Measurements from ENCODE around the gene XPA. TPM values are rescaled to one million over a fixed set of nuclear protein-coding genes. Genes with fewer than 3 reads are reported as not detected.
A peak's percentile ranks its signal among the peaks of the same experiment; 100 is the strongest.

XPA gene
- total RNA-seq, 2 donors from 2014 or later: 9.6 to 15.8 TPM

DNA sequence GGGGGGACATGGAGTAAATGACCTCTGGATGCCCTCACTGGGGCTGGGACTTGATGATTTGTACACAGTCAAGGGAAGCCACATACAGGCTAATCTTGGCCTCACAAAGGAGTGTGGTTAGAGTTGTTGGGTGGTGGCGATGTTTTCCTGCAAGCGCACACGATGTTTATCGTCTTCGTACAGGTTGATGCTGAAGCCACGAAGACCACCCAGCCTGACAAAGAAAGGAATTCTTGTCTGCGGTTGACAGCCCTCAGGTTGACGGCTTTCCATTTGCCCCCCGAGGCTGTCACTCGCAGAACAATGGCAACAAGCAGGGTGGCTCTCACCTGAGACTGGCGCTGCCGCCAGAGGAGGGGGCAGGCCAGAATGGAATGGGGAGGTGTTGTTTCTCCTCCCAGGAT is 14.1 kb upstream of the XPA start:
- WGBS, 2 donors: 33 to 50% methylated on average over 1 to 12 of the region's 12 CpGs
- DNase-seq: no peak

DNA sequence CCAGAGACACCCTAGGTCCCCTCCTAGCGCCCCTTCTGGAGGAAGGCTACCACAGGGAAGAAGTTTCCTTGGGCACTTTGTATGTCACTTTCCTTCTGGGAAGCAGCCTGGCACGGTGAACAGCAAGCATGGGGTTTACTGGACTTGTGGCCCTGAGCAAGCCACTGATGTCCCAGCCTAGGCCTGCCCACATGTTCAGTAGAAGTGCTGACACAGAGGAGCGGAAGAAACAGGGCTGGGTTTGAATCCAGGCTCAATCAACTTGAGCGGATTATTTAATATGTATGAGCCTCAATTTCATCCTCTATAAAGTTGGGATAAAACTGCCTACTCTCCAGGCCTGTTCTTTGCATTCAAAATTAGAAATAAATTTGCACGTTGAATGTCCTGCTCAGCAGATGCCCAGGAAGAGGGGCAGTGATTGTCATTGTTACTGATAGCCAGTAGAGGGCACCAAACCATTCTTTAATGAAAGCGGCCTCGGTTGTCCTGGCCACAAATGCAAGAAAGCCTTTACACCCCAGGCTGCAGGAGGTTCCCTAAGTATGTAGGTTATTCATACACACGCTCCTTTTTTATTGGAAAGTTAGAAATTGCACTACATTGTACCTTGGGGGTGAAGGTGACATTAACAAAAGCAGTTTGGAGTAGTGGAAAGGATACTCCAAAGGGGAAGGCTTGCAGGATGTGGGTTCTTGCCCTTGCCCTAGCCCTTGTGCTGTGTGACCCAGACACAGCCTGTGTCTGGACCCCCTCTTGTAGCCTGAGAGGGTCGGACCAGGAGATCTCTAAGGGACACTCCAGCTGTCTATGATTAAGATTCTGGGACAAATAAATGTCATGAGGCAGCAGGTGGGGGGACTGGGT is 13.4 kb upstream of the XPA start:
- WGBS, 2 donors: 23 to 24% methylated on average over 9 of the region's 9 CpGs
- intact Hi-C loops (cut with DNase I): loop anchor here (5.0 kb wide), 1 partner anchor 187 kb away; no protein-coding TSS in a partner anchor
- ATAC-seq: peak; percentile 85
- Histone ChIP-seq H3K36me3 (replicated peaks in 1 of 2; ENCODE audit: insufficient read depth in 1 of 2, low read depth in 2 of 2) (no peaks in the 10 kb centered on the region), H3K9me3 (no peaks in the 10 kb centered on the region), H3K27ac (no peak overlapping the region), H3K4me3 (no peak overlapping the region), H3K27me3 (no peaks in the 10 kb centered on the region), H3K4me1 (no peaks in the 10 kb centered on the region)
- peak; percentile 48 to 63 (median 58) for DNase-seq
- no peak for TF ChIP-seq POLR2A (IDR thresholded peaks at IDR 0.05)
- TF ChIP-seq, protein P1, sequence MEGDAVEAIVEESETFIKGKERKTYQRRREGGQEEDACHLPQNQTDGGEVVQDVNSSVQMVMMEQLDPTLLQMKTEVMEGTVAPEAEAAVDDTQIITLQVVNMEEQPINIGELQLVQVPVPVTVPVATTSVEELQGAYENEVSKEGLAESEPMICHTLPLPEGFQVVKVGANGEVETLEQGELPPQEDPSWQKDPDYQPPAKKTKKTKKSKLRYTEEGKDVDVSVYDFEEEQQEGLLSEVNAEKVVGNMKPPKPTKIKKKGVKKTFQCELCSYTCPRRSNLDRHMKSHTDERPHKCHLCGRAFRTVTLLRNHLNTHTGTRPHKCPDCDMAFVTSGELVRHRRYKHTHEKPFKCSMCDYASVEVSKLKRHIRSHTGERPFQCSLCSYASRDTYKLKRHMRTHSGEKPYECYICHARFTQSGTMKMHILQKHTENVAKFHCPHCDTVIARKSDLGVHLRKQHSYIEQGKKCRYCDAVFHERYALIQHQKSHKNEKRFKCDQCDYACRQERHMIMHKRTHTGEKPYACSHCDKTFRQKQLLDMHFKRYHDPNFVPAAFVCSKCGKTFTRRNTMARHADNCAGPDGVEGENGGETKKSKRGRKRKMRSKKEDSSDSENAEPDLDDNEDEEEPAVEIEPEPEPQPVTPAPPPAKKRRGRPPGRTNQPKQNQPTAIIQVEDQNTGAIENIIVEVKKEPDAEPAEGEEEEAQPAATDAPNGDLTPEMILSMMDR (IDR thresholded peaks at IDR 0.05): peak; percentile 61 to 90 (median 78)

More for the DNA sequence above, 14.1 kb upstream of the XPA start:
- TF ChIP-seq, protein P1 (IDR thresholded peaks at IDR 0.05): no peak
- TF ChIP-seq POLR2A (IDR thresholded peaks at IDR 0.05): no peak
- Histone ChIP-seq H3K4me3 (no peak overlapping the region), H3K9me3 (no peaks in the 10 kb centered on the region), H3K4me1 (no peaks in the 10 kb centered on the region), H3K36me3 (replicated peaks in 1 of 2; ENCODE audit: insufficient read depth in 1 of 2, low read depth in 2 of 2) (no peaks in the 10 kb centered on the region), H3K27ac (no peak overlapping the region), H3K27me3 (no peaks in the 10 kb centered on the region)
- intact Hi-C loops (cut with DNase I): loop anchor here (5.0 kb wide), 1 partner anchor 186 kb away; no protein-coding TSS in a partner anchor
- no peak for ATAC-seq

DNA sequence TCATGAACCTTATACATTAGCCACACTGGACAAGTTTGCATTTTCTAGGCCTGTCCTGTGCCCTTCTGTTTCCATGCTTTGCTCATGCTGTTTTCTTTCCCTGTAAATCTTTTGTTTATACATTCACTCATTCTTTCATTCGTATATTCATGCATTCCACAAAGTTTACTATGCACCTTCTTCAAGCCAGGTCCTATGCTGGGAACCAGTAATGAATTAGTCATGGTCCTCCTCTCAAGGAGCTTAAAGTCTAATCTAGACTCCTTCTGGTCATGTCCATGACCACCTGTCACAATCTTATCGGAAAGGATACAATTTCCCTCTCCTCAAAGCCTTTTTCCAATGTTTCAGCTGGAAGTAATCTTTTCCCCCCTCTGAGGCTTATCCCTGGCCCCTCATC is 9.1 kb upstream of the XPA start:
- Histone ChIP-seq H3K27ac (no peak overlapping the region), H3K36me3 (replicated peaks in 1 of 2; ENCODE audit: insufficient read depth in 1 of 2, low read depth in 2 of 2) (no peaks in the 10 kb centered on the region), H3K4me1 (peaks cover 13% of the 10 kb centered on the region), H3K9me3 (no peaks in the 10 kb centered on the region), H3K27me3 (no peaks in the 10 kb centered on the region), H3K4me3 (no peak overlapping the region)
- intact Hi-C loops (cut with DNase I): no loop called here
- TF ChIP-seq POLR2A (IDR thresholded peaks at IDR 0.05): no peak
- TF ChIP-seq, protein P1 (IDR thresholded peaks at IDR 0.05): no peak
- DNase-seq: no peak
- WGBS, 2 donors: 68 to 70% methylated on average over 2 of the region's 2 CpGs
- ATAC-seq: no peak

DNA sequence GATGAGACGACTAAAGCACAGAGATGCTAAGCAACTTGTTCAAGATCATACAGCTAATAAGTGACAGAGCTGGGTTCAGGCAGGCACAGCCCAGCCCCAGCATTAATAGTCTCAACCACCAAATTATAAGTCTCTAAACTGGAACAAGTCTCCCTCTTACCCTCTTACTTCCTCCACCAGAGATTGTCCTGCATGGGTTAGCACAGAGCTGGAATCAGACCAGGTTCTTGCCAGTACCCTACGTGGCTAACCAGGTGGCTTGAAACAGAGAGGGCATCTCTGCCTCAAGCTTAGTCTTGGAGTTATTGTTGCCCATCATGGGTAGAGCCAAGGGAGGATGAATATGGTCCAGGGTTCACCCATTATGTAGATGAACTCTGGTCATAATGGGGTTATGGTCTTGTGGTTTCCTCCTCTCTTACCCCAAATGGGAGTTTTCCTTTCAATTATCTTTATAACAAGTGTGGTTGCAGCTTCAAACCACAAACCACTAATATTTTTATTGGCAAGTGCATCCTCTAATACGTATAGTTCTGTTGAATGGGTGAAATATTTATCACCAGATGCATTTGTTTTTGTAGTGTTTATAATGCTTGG is 8.3 kb upstream of the XPA start:
- Histone ChIP-seq H3K4me1 (peaks cover 13% of the 10 kb centered on the region), H3K4me3 (no peak overlapping the region), H3K27ac (no peak overlapping the region), H3K27me3 (no peaks in the 10 kb centered on the region), H3K9me3 (no peaks in the 10 kb centered on the region), H3K36me3 (replicated peaks in 1 of 2; ENCODE audit: insufficient read depth in 1 of 2, low read depth in 2 of 2) (no peaks in the 10 kb centered on the region)
- WGBS, 2 donors: 39 to 58% methylated on average over 3 of the region's 3 CpGs
- ATAC-seq (no peak), DNase-seq (no peak)
- TF ChIP-seq POLR2A (IDR thresholded peaks at IDR 0.05): no peak
- TF ChIP-seq, protein P1 (IDR thresholded peaks at IDR 0.05): no peak
- intact Hi-C loops (cut with DNase I): no loop called here
